G401.6 (cell line): Measurements from ENCODE around the gene ADCK2.
A peak's percentile ranks its signal among the peaks of the same experiment; 100 is the strongest.
"Not testable (repeated sequence)": the region's sequence is repeated elsewhere in the genome, so short reads cannot be mapped to it uniquely, and the experiment has no call there.

Source experiments
- FAIRE-seq: peaks from 2 replicates; lab custom pipeline; 2012; peaks lifted over from hg19 to GRCh38; lab: Jason Lieb, UNC

ADCK2 gene

DNA sequence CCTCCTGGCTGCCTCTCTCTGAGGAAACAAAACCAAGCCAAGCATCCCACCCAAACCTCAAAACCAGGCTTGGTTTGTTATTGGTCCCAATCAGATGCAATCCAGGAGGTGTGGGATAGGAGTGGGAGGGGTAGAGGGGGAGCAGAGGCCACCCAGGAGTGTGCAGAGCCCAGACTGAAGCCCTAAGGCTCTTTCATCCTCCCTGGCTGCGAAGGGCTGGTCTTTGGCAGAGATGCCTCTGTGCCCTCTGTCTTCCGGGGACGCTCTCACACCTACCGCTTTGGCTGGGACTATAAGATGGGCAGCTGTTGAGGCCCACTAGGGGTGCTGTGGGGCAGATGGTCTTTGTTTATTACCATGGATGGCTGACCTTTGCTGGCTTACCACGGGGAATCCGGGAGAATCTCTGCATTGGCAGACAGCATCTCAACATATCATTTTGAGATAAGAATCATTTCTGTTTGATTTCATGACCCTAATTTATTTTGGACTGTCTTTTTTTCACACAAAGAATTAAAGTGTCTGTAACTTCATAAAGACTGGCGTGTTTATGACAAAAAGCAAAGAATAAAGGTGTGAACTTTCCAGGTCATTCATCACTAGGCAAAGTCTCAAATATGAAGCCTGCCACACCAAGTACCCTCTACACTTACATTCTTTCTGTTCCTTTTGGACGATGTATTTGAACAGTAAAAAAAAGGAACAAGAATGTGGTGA lies 25.7 kb upstream of the ADCK2 start:
- no peak for FAIRE-seq

DNA sequence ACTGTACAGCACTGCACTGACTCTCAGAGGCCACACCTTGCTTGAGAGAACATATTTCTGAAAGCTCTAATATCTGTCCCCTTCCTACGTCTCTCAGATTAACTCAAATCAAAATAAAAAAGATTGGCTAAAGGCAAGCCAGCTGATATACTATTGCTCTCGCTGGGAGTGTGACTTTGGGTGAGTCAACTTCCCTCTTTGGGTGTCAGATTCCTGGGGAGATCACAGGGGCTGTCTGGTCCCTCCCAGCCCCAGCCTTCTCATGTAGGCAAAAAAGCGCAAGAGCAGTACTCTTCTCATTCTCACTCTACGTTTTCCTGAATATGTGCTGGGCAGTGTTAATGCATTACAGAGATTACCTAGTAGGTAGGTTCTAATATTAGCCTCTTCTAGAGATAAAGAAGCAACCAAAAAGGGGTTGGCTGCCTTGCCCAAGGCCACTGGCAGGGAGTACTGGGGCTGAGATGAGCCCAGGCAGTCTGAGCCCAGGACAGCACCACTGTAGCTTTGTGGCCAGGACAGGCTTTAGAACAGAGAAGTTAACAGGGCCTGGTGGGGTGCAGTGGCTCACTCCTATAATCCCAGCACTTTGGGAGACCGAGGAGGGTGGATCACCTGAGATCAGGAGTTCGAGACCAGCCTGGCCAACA lies 23.1 kb upstream of the ADCK2 start:
- FAIRE-seq, result no peak

DNA sequence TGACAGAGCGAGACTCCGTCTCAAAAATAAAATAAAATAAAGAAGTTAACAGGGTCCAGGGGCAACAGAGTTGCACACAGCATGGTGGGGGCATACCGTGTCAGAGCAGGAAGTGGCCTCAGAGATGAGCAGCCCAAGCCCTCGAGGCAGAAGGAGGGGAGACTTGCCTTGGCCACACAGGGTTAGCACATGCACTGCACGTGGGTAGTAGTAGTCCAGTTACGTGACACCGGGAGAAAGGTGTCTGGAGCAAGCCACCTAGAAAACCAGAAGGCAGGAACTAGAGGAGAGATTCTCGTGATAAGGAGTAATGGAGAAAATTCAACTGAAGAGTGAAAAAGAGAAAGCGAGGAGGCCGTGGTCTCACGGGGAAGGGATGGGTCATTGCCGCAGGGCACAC lies 22.4 kb upstream of the ADCK2 start:
- no peak for FAIRE-seq

DNA sequence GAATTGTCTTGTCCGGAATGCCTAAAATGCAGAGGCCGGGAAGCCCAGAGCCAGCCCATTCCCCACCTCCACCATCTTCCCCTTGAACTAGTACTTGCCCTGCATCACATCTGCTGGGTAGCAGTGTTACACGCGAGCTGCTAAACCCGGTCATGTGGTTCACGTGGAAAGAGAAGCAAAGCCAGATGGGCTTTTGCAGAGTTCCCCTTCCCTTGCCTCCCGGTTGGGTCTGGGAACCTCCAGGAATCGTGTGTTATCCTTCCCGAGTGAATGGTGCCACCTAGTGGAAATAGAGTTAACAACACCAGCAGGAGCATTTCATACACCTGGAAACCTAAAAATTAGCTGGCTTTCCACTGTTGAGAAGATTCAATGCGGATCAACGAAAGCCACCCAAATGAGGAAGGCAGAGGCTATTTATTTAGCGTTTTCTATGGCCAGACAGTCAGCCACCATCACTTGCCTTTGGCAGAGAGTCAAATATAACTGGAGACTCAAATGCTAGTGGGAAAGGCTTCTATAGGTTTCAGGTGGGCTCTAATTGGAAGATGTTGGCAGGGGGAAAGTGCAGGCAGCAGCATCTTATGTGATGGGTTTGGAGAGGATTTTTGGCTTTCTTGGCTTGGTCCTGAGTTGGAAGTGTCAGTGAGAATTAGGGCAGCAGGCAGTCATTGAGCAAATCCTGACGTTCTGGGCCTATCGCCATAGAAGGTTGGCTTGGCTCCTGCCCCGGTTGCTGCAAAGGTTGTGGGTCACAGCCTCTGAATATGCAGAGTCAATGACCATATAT lies 19.2 kb upstream of the ADCK2 start:
- FAIRE-seq, result peak; percentile 40

DNA sequence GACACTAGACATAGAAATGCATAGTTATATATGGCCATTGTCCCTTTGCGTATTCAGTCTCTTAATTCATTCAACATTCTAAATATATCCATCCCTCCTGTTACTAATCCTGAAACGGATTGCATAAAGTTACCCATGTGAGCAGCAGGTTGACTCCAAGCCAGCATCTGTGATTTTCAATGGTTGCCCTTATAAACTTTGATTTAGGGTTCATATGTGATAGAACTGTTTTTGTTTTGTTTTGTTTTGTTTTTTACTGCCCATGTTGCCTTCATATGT lies 18.7 kb upstream of the ADCK2 start:
- FAIRE-seq, result no peak

DNA sequence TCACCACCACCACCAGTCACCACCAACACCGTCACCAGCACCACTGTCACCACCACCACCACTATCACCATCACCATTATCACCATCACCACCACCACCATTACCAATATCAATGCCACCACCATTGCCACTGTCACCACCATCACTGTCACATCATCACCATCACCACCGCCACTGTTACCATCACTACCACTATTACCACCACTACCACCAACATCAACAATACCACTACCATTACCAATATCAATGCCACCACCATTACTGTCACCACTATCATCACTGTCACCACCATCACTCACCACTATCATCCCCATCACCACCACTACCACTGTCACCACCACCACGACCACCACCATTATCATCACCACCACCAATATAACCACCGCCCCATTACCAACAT lies 18.1 kb upstream of the ADCK2 start:
- no peak for FAIRE-seq

DNA sequence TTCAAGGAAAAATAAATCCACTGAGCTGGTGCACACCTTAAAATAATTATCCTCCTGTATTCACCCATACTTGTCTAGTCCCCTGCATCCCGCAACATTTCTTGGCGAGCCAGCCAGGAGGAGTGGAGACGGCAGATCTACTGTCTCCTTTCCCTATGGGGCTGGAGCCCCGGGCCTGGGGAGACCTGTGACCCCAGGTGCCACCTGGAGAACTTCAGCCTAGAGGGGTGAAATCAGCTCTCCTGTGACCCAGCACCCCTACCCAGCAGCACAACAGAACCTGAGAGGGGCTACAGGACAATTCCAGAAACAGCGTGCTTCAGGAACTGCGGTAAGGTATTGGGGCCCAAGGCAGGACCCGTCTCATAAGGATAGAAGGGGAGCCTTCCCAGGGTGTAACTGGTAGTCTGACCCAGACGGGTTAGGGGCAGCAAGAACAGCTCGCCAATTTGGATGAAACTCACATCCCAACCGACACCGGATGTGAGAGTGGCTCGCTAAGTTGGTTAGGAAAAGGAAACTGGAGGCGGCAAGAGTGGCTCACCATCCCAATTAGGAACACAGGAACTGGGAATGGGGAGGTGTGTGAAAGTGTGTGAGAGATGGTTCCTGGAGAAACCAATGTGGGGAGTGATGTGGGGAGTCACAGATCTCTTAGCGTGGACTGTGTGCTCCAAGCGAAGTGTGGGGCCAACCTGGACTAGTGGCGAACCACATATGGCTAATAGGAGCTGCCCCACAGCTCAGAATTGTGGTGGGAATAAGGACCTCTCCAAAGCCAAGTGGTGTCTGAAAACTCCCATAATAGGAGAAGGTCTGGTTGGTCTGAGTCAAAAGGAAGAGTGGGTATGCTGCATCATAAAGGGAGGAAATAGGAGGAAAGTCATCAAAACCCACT lies 17.0 kb upstream of the ADCK2 start:
- no peak for FAIRE-seq

DNA sequence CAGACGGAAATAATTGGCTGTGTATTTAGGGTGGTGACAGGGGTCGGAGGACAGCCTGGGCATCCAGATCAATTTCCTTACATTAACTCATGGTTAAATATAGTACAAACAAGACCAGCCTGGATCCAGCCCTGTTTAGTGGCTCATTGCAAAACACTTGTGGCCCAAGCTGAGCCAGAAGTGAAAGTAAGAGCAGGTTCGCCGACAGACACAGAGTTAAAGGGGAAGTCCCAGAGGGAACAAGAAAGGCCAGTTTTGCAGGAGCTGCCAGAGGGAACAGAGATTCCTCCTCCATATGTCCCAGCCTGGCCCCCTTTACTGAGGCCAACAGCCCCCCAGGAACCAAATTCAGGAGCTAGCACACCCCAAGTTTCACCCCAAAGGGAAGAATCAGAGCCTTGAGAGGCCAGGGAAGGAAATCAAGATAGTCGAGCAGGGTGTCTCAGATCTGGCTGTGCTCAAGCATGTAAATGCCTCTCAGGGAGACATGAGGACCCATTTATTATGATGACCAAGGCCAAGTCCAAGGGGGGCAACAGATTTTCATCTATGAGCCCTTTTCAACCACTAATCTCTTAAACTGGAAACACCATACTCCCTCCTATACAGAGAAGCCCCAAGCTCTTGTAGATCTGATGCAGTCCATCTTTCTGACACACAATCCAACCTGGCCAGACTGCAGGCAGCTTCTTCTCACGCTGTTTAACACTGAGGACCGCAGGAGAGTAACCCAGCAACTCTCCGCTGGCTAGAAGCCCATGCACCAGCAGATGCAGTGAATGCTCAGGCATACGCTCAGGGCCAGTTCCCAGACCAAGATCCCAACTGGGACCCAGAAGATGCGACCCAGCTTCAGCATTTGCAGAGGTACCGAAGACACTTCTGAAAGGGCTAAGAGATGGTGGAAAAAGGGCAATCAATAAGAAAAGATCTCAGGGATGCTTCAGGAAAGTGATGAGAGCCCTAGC lies 15.9 kb upstream of the ADCK2 start:
- no peak for FAIRE-seq

DNA sequence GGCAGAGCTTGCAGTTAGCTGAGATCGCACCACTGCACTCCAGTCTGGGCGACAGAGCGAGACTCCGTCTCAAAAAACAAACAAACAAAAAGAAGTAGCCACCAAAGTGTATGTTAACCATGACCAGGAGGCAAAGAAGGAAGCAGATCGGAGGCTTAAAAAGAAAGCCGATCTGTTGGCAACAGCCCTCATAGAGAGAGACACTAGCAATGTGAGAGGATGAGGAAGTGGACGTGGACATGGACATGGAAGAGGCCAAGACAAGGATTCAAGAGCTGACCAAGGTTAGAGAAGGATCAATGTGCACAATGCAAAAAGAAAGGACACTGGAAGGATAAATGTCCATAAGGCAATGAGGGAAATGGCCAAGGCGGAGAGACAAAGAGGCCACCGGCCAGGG lies 14.9 kb upstream of the ADCK2 start:
- FAIRE-seq, result no peak

DNA sequence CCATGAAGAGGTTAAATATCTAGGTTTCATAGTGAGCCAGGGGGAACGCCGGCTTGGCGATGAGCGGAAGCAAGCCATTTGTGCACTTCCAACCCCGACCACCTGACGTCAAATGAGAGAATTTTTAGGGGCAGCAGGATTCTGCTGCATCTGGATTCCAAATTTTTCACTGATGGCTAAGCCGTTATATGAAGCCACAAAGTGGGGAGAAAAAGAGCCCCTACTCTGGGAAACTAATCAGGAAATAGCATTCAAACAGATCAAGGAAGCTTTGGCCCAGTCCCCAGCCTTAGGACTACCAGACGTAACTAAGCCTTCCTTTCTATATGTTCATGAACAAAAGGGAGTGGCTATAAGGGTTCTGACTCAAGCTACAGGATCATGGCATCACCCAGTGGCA lies 12.9 kb upstream of the ADCK2 start:
- no peak for FAIRE-seq

DNA sequence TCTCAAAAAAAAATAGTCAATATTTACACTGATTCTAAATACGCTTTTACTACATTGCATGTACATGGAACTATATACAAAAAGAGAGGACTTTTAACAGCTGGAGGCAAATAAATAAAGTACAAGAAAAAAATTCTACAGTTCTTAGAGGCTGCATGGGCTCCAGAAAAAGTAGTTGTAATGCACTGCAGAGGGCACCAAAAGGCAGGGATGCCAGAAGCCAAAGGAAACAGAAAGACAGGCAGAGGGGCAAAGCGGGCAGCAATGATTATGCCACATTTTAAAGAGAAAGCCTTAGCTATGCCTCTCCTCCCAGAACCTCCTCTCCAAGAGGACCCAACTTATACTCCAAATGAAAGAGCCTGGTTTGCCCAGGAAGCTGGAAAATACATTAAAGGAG lies 11.6 kb upstream of the ADCK2 start:
- no peak for FAIRE-seq

DNA sequence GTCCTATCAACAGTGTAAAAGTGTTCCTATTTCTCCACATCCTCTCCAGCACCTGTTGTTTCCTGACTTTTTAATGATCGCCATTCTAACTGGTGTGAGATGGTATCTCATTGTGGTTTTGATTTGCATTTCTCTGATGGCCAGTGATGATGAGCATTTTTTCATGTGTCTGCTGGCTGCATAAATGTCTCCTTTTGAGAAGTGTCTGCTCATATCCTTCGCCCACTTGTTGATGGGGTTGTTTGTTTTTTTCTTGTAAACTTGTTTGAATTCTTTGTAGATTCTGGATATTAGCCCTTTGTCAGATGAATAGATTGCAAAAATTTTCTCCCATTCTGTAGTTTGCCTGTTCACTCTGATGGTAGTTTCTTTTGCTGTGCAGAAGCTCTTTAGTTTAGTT lies 9.8 kb upstream of the ADCK2 start:
- FAIRE-seq, result not testable (repeated sequence)

DNA sequence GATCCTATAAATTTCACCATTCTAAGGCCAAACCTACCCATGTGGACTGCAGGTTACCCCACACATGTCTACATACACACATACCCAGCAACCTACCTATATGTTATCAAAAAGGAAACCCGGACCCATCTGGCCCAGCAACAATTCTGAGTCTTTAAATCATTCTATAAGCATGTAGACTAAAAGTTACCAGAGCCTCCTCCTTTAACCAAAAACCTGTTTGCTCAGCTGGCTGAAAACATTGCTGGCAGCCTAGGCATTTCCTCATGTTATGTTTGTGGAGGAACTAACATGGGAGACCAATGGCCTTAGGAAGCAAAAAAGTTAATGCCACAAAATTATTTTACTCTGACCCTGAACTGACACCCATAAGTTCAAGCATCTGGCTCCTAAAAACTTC lies 5.3 kb upstream of the ADCK2 start:
- no peak for FAIRE-seq

DNA sequence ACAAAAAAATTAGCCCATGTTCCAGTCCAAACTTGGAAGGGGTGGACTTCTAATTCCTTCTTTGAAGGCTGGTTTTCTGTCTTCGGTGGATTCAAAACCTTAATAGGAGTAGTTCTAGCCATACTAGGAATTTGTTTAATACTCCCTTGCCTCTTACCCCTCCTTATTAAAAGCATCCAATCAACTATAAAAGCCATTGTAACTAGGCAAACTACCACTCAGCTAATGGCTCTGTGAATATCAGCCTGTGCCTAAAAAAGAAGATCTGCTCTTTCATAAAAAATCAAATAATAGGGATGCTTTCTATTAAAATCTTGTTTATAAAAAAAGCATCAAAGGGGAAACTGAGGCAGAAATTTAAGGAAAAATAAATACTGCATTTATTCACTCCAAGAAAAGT lies 4.1 kb upstream of the ADCK2 start:
- no peak for FAIRE-seq

DNA sequence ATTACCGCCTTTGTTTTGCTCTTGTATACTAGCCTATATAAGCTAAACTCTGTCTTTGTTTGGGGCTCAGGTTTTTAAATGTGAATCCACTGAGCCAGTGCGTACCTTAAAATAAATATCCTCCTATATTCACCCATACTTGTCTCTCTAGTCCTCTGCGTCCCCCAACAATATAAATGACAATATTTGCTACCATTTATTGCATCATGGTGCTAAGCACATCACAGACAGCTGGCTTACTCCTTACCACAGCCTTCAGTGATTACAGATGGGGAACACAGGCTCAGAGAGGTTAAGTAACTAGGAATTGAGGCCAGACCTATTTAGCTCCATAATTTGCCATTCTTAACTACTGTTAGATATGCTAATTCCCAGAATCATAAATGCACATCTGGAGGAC lies 3.4 kb upstream of the ADCK2 start:
- FAIRE-seq, result no peak

DNA sequence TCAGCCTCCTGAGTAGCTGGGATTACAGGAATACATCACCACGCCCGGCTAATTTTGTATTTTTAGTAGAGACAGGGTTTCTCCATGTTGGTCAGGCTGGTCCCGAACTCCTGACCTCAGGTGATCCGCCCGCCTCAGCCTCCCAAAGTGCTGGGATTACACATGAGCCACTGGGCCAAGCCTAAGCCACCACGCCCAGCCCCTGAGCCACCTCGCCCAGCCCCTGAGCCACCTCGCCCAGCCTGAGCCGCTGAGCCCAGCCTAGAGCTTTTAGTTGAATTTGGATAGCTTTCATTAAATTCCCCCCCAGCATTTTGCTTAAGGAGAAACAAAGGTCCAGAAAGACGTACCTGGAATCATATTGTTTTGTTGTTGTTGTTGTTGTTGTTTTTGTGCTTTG lies 2.9 kb upstream of the ADCK2 start:
- FAIRE-seq, result not testable (repeated sequence)

DNA sequence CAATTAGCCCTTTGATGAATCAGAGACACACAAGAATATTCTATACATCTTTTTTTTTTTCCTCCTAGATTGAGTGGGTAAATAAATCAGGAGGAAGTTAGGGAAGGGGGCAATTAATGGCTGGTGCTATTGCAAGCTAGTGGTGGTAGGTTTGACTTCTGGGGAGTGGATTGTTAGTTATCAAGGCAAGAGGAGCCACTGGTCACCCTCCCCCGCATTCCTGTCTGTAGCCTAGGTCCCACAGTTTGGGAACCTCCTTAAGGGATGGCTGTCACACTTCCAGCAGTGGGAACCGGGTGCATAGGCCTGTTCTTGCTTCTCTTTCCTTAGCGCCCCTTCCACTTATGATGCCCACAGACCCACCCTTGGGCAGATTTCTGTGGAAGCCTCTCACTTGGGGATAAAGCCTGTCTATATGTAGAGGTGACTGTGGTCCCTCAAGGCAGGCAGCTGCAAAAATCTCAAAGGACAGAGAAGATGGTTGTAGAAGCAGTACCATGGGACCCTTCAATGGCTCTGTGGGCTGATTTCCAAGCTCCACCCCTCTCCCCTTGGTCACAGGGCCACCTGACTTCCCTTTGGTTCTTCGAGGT lies 2.3 kb upstream of the ADCK2 start:
- no peak for FAIRE-seq

DNA sequence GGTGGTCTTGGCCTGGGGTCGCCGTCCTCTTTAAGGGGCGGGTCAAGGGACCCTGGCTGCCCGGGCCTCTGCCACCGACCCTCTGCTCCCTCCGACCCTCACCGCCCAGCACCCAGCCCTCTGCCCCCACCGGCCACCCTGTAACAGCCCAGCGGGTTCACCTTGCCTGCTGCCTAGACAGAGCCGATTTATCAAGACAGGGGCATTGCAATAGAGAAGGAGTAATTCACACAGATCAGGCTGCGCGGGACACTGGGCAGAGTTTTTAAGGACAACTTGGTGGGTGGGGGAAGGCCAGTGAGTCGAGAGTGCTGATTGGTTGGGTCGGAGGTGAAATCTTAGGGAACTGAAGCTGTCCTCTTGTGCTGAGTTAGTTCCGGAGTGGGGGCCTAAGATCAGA lies 779 bp upstream of the ADCK2 start:
- FAIRE-seq, result no peak

DNA sequence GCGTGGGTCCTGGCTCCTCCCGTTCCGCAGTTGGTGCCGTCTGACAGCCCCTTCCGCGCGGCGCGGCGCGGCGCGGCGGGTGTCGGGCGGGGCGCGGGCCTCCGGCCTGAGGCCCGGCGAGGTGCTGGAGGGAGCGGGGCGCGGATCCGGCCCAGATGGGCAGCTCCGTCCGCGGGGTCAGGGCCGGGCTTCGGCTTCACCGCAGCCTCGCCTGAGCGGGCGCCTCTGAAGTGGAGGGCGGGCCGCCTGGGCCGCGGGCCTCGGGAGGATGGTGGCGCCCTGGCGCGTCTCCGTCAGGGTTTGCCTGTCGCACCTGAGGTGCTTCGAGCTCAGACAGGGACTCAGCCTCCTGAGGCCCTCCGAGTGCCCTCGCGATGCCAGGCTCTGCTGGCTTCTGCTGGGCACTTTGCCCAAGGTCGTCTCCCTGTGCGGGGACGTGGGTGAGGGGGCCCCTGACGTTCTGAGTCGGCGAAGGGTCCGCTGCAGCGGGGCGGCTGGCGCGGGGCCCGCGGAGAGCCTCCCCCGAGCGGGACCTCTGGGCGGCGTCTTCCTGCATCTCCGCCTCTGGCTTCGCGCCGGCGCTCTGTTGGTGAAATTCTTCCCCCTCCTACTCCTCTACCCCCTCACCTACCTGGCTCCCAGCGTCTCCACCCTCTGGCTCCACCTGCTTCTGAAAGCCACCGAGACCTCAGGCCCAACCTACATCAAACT lies 473 bp downstream of the ADCK2 start:
- FAIRE-seq, result no peak

DNA sequence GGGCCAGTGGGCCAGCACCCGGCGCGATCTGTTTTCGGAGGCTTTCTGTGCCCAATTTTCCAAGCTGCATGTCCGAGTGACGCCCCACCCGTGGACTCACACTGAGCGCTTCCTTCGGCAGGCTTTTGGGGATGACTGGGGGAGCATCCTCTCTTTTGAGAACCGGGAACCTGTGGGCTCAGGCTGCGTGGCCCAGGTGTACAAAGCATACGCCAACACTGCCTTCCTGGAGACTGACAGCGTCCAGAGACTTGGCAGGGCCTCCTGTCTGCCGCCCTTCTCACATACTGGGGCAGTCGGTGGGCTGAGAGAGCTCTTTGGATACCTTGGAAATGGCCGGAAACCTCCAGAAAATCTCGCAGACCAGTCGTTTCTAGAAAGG lies 1.0 kb downstream of the ADCK2 start:
- no peak for FAIRE-seq
